T follicular helper cell (primary cell): ENCODE data around the gene COBL.

ENCODE experiments used
- DNase-seq: peaks from one replicate; pipeline ENCODE4 v3.0.0-alpha.2; 2020; ENCODE audit warnings: low read depth

The COBL gene

DNA sequence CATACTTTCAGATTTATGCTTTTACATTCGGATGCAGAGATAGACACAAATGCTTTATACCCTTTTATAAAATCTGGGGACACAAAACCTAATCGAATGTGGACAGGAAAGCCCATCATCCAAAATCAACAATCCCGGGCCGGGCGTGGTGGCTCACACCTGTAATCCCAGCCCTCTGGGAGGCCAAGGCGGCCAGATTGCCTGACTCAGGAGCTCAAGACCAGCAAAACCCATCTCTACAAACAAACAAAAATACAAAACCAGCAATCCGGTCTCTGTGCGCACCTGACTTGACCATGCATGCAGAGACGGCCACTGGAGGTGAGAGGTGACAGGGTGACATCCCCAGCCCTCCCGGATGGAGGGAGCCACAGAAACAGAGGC lies 13.5 kb downstream of the COBL start:
- no peak for DNase-seq

GRCh38 chr7:51301806-51302205 lies 14.8 kb downstream of the COBL start:
- no peak for DNase-seq

GRCh38 chr7:51300762-51301674 lies 15.6 kb downstream of the COBL start:
- DNase-seq = no peak

GRCh38 chr7:51299391-51300133 lies 17.0 kb downstream of the COBL start:
- no peak for DNase-seq

GRCh38 chr7:51298912-51299311 lies 17.7 kb downstream of the COBL start:
- DNase-seq = no peak

- DNase-seq = no peak
Measured at GRCh38 chr7:51297986-51298385, 18.6 kb downstream of the COBL start.

- no peak for DNase-seq
Measured at GRCh38 chr7:51295440-51296245, 21.0 kb downstream of the COBL start.

GRCh38 chr7:51292596-51292995 lies 24.0 kb downstream of the COBL start:
- no peak for DNase-seq

DNA sequence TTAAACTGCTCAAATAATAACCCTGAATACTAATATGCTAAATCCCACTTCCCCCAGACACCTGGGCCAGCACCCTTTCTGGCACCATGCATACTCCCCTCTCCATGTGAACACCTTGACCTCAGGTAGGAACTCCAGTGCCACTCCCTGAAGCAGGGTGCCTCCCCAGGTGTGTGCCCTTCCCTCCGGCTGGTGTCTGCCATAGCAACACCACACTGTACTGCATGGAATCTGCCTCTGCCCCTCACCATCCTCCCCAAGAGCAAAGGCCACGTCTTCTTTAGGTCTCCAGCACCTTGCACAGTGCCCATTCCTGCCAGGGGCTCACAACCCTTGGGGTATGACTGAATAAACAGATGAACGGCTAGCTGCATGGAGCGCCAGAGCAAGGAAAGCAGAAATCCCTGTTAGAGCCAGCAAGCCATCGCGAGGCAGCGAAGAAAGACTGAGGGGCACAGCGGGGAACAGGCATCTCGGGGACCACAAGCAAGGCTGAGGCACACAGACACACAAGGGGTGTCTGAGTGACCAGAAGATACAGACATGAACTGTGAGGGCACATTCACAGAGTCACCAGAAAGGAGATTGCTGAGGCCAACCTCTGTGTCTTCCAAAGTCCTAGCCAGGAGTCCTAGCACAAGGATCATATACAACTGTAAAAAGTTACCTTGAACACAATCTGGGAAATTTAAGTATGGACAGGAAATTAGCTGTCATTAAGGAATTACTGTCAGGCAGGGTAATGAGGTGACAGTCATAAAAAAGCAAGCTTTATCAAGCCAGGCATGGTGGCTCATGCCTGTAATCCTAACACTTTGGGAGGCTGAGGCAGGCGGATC lies 25.7 kb downstream of the COBL start:
- DNase-seq = no peak

DNA sequence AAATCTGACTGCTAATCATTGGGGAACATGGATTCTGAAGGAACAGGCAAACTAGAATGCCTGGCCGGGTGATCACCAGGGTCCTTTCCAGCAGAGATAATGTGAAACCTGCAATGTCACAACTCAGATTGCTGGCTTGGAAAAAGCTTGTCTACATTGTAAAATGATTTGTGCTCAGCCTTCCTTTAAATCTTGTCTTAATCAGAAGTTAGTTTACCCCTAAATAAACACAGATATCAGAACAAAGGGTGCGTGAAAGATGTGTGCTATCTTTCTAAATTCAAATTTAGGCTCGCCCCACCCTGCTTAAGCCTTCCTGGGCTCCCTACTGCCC lies 26.3 kb downstream of the COBL start:
- DNase-seq = no peak

DNA sequence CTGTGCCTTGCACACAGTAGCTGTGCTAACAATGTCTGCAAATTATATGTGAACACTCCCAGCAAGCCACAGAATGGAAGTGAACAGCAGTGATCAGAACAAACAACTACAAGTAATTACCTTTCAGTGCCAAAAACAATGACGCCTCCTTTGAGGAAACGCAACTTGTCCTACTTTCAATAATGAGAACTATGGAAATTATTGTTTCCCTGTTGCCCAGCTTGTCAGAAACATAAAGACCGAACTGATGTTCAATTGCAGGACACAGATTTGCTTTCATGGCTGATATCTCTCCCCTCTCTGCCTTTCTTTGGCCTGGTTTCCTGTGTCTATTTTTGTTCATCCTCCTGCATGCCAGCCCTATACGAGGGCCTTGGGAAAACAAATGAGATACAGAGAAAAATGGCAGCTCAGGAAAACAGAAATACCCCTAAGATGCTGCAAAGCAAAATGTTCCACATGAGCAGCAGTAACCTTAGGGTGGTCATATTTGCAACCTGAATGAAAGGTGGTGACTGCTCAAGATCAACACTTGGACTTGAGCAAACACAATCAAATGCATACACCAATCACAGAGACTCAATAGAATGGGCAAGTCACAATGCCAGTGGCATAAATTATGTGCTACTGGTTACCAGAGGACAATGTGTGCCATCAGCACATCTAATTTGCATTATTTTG lies 26.8 kb downstream of the COBL start:
- DNase-seq = no peak

DNA sequence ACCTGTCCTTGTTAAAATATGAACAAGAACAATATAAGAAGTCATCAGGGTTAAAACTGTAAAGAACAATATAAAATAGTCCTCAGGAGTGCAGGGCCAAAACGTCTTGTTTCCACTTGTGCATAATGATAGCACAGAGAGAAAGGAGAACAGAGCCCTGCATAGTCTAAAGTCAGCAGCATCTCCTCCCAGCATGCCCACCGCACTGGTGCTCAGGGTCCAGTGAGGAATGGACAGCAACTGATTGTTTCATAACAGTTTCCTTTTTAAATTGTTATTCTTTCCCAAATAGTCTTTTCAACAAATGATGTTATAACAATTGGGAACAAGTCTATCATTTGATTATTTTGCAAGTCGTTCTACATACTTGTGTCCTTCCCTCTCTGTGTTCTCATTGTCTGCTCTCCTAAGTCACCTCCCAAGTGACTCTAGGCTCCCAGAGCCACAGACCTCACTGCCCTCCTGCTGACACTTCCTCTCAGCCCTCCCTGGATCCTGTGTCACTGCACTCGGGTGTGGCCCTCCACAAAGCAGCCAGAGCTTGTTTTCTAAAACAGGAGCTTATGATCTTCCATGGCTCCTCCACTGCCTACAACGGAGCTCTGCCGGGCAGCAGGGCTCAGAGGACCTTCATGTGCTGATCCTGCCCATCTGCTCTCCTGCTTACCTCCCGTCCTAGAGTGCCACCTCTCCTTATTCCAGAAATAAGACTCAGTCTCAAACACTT lies 27.6 kb downstream of the COBL start:
- no peak for DNase-seq

DNA sequence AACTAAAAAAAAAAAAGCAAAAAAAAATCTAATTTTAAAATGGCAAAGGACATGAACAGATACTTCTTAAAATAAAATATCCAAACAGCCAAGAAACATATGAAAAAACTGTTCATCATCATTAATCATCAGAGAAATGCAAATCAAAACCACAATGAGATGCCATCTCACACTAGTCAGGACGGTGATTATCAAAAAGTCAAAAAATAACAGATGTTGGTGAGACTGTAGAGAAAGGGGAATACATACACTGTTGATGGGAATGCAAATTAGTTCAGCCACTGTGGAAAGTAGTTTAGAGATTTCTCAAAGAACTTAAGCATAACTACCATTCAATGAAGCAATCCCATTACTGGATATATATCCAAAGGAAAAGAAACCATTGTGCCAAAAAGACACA lies 30.2 kb downstream of the COBL start:
- no peak for DNase-seq

DNA sequence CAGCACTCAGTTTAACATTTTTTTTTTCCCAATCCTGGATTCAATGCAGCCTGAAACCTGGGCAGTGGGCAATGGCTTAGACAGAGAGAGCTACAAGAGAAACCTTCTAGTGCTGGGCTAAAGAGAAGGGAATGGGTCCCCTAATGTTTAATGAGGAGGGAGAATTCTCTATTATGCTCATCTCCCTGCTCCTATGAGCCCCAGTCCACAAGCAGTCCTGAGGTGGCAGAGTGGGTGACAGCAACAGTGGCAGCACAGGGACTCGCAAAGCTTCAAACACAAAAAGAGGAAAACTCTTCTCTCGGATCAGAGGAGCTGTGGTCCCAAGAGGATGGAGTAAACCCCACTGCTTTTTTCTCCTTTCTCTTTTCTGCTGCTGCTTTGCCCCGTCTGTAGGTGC lies 36.5 kb downstream of the COBL start:
- DNase-seq = no peak

DNA sequence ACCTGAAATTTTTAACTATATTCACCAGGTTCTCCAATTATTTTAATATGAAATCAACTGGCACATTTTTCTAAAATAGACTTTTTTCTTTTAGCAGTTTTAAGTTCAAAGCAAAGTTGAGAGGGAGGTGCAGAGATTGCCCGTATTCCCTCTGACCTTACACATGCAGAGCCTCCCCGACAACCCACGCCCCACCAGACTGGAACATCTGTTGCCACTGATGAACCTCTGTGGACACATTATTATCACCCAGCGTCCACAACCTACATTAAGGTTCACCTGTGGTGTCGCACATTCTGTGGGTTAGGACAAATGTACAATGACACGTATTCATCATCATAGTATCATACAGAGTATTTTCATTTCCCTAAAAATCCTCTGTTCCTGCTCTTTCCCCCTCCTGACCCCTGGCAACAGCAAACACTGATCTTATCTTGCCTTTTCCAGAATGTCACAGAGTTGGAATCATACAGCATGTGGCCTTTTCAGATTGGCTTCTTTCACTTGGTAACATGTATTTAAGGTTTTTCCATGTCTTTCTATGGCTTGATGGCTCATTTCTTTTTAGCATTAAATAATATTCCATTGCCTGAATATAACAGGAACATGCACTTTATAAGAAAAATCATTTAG lies 37.1 kb downstream of the COBL start:
- DNase-seq = no peak

DNA sequence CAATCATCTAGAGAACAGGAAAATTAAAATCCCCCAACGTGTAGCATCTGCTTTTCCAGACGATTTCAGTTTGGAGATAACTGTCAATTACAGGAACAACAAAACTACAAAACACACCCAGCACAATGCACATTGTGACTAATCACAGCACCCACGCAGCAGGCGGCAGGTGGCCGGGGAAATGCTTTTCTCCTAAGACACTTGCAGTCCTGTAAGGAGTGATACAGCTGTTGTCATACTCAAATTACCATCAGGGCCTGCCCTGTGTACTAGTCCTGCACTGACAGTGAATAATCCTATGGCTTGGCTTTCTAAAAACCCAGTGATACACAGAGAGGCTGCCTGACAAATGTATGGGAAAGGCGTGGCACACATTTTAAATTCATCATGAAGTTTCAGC lies 37.8 kb downstream of the COBL start:
- DNase-seq = no peak

DNA sequence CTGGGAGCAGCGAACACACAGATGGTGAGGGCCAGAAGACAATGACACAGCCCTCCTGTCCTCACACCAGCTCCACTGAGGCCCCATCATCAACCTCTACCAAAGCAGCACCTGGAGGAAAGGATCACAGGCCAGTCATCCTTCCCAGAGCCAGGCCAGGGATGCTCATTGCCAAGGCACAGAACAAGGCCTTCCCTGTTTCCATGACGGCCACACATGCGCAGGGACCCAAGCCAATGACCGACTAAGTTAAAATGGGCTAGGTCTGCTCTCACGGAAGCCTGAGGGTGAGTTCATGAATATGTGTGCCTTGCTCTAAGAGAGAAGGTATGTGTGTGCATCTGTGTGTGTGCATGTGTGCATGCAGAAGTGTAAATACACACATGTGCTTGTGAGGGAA lies 39.6 kb downstream of the COBL start:
- DNase-seq = no peak

DNA sequence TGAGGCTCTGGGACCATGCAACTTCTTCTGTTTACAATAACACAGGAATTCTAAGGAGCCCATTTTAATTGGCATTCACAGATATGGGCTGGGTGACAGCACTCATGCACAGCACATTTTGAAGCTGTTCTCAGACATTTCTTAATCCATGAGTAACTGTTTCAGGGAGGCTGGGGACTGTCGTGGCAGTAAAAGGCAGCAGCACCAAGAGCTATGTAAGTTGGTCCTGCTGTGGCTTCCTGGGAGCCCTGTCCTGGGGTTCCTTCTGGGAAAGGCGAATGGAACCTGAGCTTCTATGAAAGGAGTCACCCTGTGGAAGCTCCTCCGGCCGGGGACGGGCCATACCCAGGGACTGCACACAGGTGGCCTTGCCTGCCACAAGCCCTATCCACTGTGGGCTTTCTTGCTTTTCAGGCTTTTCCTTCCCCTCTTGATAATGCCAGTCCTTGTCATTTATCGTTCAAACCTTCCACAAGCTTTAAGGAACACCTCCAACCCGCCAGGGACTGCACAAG lies 40.5 kb downstream of the COBL start:
- DNase-seq = no peak

GRCh38 chr7:51275532-51275931 lies 41.1 kb downstream of the COBL start:
- no peak for DNase-seq

DNA sequence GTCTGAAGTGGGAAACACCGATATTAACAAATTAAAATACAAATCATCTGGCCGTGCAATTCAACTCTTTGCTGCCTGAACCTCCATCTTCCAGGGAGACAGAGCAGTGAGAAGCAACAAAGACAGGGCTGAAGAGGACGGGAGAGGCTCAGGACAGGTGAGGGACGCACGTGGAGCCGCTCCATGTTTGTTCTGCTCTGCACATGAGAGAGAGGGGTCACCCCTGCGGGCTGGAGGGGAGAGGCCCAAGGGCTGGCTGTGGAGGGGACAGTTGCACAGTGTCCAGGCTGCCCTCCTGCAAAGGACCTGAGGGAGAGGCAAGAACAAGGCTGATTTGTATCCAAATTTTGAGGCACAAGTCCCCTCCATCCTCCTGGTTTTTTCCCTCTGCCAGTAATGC lies 41.7 kb downstream of the COBL start:
- no peak for DNase-seq
